Calu3 (cell line): Measurements from ENCODE around the gene SNRK. TPM values are rescaled to one million over a fixed set of nuclear protein-coding genes. Genes with fewer than 3 reads are reported as not detected.

ENCODE experiments used
- BruUV-seq: library from RNA; stranded (reverse); fragments of 400-500 nt; replicated peaks from 2 replicates; lab custom pipeline; 2021; lab: Mats Ljungman, UMichigan
- CTCF ChIA-PET: fragments of 300-600 bp; sonication (Branson Sonifier 250); formaldehyde crosslinking; loops from one replicate; lab custom pipeline; 2022; ENCODE audit warnings: antibody characterized with exemption; lab: Charles Lee
- DNase-seq: peaks from one replicate; pipeline ENCODE4 v3.0.0; 2022
- H3K27ac Mint-ChIP-seq: one replicate; pipeline ENCODE4 v1.8.0; 2022; ENCODE audit warnings: mixed read lengths; ENCODE audit not compliant: unreplicated experiment
- H3K27me3 Mint-ChIP-seq: one replicate; pipeline ENCODE4 v1.8.0; 2022; ENCODE audit warnings: mixed read lengths; ENCODE audit not compliant: unreplicated experiment
- H3K36me3 Mint-ChIP-seq: one replicate; pipeline ENCODE4 v1.8.0; 2022; ENCODE audit warnings: mild to moderate bottlenecking, moderate library complexity, mixed read lengths; ENCODE audit not compliant: insufficient read depth, unreplicated experiment
- H3K4me1 Mint-ChIP-seq: one replicate; pipeline ENCODE4 v1.8.0; 2022; ENCODE audit warnings: mild to moderate bottlenecking, low read depth, mixed read lengths; ENCODE audit not compliant: unreplicated experiment
- H3K4me3 Mint-ChIP-seq: one replicate; pipeline ENCODE4 v1.8.0; 2022; ENCODE audit warnings: mild to moderate bottlenecking, low read depth, moderate library complexity, mixed read lengths; ENCODE audit not compliant: unreplicated experiment
- H3K9me3 Mint-ChIP-seq: one replicate; pipeline ENCODE4 v1.8.0; 2022; ENCODE audit warnings: low read depth, mixed read lengths; ENCODE audit not compliant: unreplicated experiment
- intact Hi-C: fragments of 100-400 bp; cut with micrococcal nuclease; formaldehyde crosslinking; loops from one replicate; pipeline ENCODE4 v1.10.0; 2022; ENCODE audit not compliant: unreplicated experiment
- total RNA-seq: library from RNA; stranded (reverse); gene quantifications from 2 replicates; pipeline ENCODE4 v1.2.3, GENCODE V29; 2022
- TF ChIP-seq, protein P1 (sequence below): fragments of 200-600 bp; IDR thresholded peaks from one replicate; pipeline ENCODE4 v1.8.0; 2022; ENCODE audit warnings: antibody characterized with exemption; ENCODE audit not compliant: unreplicated experiment

The SNRK gene
- total RNA-seq, 1 experiment from 2014 or later, result 21.0 TPM

- CTCF ChIA-PET, result interaction anchor here (1.0 kb wide), 1 partner anchor 13 kb away, joined by 3 read pairs; no protein-coding TSS in a partner anchor
- no peak for DNase-seq
- Mint-ChIP-seq H3K27me3 (no peaks in the 10 kb centered on the region), H3K9me3 (no peaks in the 10 kb centered on the region), H3K36me3 (no peaks in the 10 kb centered on the region), H3K4me3 (no peak overlapping the region), H3K4me1 (no peaks in the 10 kb centered on the region), H3K27ac (no peak overlapping the region)
- no TSS peak for BruUV-seq
- TF ChIP-seq, protein P1, sequence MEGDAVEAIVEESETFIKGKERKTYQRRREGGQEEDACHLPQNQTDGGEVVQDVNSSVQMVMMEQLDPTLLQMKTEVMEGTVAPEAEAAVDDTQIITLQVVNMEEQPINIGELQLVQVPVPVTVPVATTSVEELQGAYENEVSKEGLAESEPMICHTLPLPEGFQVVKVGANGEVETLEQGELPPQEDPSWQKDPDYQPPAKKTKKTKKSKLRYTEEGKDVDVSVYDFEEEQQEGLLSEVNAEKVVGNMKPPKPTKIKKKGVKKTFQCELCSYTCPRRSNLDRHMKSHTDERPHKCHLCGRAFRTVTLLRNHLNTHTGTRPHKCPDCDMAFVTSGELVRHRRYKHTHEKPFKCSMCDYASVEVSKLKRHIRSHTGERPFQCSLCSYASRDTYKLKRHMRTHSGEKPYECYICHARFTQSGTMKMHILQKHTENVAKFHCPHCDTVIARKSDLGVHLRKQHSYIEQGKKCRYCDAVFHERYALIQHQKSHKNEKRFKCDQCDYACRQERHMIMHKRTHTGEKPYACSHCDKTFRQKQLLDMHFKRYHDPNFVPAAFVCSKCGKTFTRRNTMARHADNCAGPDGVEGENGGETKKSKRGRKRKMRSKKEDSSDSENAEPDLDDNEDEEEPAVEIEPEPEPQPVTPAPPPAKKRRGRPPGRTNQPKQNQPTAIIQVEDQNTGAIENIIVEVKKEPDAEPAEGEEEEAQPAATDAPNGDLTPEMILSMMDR, result no peak
- intact Hi-C loops, result no loop called here
Measured at GRCh38 chr3:43364926-43365325, 78.6 kb downstream of the SNRK start.

DNA sequence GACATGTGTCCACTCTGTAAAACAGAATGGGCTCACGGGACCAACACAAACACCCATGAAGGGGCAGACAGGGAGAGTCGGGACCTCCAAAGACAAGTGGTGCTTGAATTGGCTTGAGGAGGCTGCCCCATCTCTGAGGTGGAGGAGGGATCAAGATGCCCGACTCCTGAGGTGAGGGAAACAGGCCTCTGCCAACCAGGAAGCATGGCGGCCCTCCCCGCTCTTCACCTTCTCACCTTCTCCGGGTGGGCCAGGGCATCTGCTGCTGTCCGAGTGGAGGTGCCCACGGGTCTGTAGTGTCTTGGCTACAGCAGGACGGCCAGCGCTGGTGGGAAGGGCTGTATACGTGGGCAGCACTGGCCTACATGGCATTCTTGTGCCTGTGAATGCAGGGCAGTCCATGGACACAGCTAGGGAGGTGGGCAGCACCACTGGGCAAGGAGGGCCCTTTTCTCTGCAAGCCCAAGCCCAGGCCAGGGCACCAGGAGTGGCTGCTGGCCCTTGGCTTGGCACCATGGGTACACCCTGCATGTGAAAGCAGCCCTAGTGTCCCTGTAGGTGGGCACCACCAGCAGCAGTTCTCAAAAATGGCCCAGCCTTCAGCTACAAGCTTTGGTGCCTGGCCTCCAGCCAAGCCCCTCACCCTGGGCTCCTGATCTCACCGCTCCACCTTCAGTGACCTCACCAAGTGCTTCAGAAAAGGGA is 79.4 kb downstream of the SNRK start:
- Mint-ChIP-seq H3K4me3 (no peak overlapping the region), H3K9me3 (no peaks in the 10 kb centered on the region), H3K27ac (no peak overlapping the region), H3K27me3 (no peaks in the 10 kb centered on the region), H3K4me1 (no peaks in the 10 kb centered on the region), H3K36me3 (no peaks in the 10 kb centered on the region)
- TF ChIP-seq, protein P1, result no peak
- intact Hi-C loops, result no loop called here
- no TSS peak for BruUV-seq
- DNase-seq, result no peak
- CTCF ChIA-PET, result no interaction called here

DNA sequence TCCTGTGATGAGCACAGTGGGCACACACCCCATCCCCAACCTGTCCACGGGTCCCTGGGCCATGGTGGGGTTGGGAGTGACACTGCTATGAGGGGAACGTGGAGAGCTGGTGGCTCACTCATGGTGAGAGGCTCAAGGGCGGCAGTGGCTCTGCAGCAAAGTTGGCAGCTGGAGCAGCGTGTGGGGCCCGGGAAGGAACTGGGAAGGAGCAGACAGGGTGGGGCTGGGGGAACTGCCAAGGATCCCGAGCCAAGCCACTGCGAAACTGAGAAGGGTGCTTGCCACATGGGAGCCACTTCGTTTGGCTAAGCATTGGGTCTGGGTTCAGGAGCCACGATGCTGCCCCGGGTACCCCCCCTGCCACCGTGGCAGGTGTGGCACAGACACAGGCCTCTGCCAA is 80.1 kb downstream of the SNRK start:
- Mint-ChIP-seq H3K4me1 (no peaks in the 10 kb centered on the region), H3K27ac (no peak overlapping the region), H3K36me3 (no peaks in the 10 kb centered on the region), H3K27me3 (no peaks in the 10 kb centered on the region), H3K9me3 (no peaks in the 10 kb centered on the region), H3K4me3 (no peak overlapping the region)
- intact Hi-C loops, result no loop called here
- CTCF ChIA-PET, result no interaction called here
- no peak for DNase-seq
- TF ChIP-seq, protein P1, result no peak
- no TSS peak for BruUV-seq

- no peak overlapping the region for H3K27ac Mint-ChIP-seq
- TF ChIP-seq, protein P1, result no peak
- CTCF ChIA-PET, result no interaction called here
- no peaks in the 10 kb centered on the region for H3K4me1 Mint-ChIP-seq
- no peaks in the 10 kb centered on the region for H3K36me3 Mint-ChIP-seq
- DNase-seq, result no peak
- no peak overlapping the region for H3K4me3 Mint-ChIP-seq
- H3K27me3 Mint-ChIP-seq, result no peaks in the 10 kb centered on the region
- no peaks in the 10 kb centered on the region for H3K9me3 Mint-ChIP-seq
- BruUV-seq, result no TSS peak
- intact Hi-C loops, result no loop called here
Measured at GRCh38 chr3:43366885-43367284, 80.5 kb downstream of the SNRK start.
